Stimulated activated CD4-positive, alpha-beta T cell treated with anti-CD3 and anti-CD28 coated beads, Interleukin-15, amount 100 ng/mL, for 24 hours (primary cell): Measurements from ENCODE around the gene DNPH1.

ENCODE experiments used
- DNase-seq: peaks from one replicate; pipeline ENCODE4 v3.0.0-alpha.2; 2020

Gene DNPH1, protein sequence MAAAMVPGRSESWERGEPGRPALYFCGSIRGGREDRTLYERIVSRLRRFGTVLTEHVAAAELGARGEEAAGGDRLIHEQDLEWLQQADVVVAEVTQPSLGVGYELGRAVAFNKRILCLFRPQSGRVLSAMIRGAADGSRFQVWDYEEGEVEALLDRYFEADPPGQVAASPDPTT

DNA sequence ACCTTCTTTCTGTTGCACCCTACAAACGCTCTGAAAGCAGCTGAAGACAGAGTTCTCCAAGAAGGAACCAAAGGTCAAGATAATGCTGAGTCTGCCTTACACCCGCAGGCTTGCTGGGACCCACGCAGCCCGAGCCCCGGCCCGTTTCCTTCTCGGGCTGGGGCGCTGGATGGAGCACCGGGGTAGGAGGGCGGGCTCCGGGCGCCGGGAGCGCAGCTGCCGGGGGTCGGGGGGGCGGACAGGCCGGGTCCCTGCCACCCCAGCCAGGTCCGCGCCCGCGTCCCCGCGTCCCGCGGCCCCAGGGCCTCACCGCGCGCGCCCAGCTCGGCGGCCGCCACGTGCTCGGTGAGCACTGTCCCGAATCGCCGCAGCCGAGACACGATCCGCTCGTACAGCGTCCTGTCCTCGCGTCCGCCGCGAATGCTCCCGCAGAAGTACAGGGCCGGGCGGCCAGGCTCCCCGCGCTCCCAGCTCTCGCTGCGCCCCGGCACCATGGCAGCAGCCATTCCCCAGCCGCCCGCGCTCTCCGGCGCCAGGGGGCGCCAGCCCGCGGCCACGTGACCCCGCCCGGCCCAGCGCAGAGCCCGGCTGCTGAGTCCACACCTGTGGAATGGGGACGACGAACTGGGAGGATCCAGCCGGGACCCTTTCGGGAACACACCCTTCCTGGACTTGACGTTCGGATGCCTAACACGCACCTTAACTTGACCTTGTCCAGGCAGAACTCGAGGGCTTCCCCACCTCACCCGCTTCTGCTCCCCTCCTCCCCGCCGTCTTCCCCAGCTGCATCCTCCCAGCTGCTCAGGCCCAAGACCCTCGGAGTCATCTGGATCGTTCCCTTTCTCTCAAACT, at the start of gene DNPH1:
Gene DNPH1, minus strand, starts transcription at position 531 of the 852 bp plus-strand sequence. Its CDS starts 25 bp downstream, at position 506.
- DNase-seq = peak; percentile 85

DNA sequence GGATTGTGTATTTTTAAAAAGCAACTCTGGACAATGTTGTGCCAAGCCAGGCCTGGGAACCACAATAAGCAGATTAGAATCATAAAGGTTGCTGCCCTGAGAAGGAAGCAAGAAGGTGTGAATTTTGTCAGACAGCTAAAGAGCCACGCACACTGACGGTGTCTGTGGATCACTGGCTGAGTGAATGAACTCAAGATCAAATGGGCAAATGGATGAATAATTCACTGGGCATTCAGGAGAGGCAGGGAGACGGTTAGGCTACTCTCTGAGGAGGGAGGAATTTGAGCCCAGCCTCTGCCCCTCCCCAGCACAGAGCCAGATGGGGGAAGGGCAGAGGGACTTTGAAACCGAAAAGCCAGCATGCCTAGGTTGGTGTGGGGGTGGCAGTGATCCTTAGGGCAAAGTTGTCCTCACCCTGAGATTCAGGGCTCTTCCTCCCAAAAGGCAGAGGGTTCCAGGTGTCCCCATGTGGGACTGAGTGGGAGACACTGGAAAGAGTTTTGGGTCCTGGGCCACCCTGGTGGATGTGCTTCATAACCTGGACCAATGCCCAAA, 49.3 kb upstream of the DNPH1 start:
- no peak for DNase-seq

DNA sequence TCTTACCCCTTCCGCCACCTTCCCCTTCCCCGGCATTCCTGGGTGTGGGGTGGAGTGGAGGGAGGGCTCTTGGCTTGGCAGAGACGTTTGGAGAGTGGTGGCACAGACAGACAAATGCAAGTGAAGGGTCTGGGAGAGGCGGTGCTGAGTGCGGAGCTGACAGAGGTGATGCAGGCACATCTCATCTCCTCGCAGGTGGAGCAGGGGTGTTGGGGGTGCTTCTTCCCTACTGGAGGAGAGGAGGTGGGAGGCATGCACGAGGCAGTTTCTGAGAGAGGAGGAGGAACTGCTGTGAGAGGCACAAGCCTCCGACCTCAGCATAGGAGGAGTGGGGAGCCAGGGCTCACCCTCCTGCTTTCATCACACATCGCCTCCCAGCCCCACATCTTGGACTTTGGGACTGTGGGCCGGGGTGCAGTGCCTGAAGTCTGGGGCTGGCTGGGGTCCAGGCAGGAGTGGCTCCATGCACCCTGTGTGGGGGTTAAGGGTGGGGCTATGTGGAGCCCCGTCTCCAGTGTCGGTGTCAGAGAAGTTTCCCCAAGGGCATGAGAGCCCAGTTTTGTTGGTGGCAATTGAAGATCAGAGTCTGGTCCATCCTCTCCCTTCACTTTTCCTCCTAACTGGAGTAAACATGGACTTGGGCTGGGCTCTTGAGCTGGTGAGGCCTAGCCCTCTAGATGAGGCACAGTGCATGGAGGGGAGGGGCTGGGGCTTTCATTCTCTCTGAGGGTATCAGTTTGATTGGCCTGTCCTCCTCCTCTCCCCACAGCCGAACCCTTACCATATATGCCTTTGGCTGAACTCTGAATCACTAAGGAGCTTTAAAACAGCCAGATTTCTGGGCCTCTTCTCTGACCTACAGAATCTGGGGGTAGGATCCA, 48.6 kb upstream of the DNPH1 start:
- no peak for DNase-seq

DNA sequence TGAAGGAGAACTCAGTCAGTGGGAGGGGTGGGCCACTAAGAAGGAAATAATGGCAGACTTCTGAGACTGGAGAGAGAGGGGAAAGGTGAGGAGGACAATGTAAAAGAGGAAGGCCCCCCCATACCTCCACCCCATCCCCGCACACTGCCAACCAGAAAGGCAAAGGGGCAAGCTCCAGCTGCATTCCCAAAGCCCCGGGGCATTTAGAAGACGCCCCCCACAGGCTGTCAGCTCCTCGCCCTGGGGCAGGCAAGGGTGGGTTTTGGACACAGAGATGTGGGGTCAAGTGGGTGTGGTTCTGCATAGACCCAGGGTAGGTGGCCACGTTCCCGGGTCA, 48.0 kb upstream of the DNPH1 start:
- no peak for DNase-seq

DNA sequence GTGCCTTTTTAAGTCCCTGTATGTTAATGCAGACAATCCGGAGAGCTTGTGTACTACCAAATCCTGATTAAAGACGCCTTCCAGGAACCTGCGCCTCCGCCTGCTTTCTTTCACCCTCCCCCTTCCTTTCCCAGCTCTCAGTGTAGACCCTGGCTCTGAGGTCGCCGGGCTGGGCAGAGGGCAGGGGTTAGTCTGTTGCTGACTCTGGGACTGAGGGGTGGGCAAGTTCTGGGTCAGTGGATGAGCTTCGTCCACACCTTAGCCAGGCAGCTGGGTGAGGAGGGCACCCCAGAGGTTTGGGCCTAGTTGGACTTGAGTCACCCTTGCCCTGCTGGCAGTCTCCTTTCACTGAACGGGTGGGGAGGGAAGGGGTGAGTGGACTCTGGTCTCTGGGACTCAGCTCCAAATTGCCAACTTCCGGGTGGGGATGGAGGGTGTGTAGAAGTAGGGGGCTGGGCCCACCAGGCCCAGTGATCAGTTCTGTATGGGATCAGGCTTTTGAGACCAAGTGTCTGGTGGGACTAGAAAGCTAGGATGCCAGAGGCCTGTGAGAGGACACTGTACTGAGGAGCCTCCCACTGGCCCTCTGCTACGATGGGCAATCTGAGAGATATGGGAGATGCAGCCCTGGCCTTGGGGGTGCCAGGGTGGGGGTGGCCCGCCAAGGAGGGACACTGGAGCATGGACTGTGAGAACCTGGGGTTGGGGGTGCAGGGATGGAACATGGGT, 47.5 kb upstream of the DNPH1 start:
- DNase-seq = no peak

DNA sequence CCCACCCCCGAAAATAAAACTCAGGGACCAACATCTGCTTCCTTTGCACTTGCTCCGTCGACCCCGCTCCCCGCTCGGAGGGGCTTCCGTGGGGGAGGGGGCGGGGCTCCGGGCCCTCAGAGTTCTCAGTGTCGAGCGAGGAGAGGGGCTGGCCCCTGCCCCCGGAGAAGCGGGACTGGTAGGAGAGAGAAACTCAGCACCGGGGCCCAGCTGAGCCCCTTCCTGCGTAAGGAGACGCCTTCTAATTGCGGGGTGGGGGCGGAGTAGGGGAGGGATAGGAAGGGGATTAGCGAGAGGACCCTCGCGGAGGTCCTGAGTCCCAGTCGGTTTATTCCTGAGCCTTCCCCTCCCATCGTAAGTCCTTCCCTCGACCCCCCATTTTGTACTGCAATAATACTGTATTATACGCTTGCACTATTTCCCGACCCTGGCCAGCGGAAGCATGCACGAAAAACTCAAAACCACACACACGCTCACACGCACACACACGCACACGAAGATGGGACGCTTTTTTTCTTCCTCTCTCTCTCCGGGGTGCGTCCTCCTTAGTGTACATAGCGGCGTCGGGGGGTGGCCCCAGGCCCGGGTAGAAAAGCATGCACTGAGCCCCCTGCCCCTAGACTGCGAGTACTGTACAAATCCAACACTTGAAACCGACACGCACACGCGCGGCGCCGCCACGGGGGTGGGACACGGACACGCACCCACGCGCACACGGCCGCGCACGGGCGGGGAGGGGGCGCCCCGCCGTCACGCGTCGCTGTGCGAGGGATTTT, 46.7 kb upstream of the DNPH1 start:
- DNase-seq = peak; percentile 50

DNA sequence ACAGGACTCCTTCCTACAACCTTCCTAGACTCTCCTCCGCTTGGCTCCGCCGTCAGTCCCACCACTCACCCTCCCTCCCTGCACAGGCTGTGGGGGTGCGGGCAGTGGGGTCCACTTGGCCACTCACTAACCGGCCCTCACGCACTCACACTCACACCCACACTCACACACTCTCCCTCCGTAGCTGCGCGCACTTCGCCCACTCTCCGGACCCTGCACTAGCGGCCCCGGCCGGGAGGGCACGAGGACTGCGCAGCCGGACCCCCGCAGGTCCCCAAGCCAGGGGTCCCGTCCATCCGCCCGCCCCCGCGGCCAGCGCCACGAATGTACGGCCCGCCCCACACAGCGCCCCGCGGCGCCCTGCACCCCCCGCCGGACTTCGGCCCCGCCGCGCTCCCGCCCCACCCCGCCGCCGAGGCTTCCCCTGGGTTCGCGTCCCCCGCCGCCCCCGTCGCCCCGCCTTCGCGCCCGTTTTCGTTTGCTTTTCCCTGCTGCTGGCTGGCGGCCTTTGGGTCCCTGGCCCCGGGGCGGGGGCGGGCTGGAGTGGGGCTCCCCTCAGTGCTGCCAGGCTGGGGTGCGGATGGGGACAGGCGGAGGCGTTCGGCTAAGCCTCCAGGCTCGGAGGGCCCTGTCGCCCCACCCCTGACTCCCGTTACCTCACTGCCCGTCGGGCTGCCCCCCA, 45.8 kb upstream of the DNPH1 start:
- DNase-seq = peak; percentile 52

DNA sequence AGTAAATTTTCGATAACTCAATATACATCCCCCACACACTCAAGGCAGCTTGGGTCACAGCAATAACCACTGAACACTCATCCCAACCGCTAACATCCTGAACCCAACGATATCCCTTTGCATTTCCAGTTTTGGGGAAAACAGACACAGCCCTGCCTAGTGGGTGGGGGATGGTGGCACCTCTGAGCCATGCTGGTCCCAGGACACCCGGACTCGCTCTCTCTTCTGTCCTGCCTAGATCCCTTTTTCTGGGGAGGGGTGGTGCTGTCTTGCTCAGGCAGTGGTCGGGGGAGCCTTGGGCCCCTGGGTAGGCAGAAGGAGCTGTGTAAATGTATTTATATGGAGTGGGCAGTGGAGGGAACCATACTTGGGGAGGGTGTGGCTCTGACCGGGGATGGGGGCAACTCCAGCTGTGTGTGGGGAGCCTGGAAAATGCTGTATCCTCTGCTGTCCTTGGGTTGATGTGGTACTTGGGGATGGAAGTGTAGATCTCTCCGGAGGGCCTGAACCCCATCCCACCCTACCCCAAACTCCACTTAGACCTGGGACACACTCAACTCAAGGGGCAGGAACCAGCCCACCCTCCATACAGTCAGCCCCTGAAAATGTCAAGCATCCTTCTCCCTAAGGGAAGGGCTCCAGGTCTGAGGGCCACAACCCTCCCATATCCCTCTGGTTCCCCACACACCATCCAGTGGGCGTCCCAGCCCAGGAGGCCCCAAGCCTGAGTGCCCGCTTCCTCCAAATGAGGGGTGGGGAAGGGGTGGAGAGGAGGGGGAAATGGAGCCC, 45.0 kb upstream of the DNPH1 start:
- no peak for DNase-seq

DNA sequence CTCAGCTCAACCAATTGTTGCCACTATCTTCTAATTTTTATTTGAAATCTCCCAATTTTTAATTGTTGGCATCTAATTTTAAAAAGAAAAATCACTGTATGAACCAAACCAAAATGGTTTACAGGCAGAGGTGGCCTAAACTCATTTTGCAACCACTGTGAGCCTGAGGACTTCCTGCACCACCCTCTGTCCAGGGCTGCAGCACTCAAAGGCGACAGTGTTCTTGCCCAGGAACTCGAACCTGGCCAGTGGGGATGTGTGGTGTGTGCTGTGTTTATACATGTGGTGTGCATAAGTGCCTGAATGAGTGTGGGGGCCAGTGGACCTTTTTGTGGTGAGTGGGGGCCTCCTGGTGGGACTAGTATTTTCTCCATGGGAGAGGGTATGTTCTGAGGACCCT, 44.4 kb upstream of the DNPH1 start:
- no peak for DNase-seq

DNA sequence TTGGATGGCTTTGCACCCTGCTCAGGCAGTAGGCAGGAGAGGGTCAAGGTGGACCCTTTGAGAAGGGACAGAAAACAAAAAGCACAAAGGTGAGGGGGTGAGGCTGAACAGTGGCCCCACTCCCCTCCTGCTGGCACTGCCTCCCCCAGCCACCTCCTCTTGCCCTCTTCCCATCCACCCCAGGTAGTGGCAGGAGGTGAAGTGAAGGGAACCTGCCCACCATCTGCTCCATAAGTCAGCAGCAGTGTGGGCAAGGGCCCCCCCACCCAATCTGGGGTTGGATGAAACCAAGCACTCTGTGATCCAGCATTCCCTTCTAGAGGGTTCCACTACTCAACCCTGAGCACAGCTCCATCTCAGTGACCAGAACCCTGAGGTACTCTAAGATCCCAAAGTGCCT, 42.7 kb upstream of the DNPH1 start:
- no peak for DNase-seq

DNA sequence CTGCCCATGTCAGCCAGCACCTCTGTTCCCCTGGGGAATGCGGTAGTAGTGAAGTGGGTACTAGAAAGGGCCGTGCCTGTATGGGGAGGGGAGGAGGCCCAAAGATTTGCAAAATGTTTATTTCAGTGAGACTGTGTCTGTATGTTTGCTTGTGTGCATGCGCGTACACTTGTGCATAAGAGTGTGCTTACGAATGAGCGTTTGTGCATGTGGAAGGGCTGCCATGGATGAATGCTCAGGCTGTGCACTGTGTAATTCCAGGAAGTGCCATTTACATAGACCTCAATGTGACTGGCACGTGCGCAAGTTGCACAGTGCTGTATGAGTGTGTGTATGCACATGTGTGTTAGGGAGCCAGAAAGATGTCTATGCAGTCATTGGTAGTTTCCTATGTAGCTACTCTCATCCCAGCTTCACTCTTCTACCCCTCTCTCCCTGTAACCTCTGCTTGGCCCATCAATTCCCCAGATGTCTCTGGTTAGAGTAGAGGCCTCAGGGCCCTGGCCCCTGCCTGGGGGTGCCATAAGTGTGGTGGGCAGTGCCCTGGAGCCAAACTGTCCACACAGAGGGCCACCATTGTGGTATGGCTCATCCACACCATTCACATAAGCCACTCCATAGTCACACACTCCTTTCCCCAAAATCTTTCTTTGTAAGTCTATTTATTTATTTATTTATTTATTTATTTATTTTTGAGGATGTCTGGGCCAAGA, 42.0 kb upstream of the DNPH1 start:
- DNase-seq = no peak

DNA sequence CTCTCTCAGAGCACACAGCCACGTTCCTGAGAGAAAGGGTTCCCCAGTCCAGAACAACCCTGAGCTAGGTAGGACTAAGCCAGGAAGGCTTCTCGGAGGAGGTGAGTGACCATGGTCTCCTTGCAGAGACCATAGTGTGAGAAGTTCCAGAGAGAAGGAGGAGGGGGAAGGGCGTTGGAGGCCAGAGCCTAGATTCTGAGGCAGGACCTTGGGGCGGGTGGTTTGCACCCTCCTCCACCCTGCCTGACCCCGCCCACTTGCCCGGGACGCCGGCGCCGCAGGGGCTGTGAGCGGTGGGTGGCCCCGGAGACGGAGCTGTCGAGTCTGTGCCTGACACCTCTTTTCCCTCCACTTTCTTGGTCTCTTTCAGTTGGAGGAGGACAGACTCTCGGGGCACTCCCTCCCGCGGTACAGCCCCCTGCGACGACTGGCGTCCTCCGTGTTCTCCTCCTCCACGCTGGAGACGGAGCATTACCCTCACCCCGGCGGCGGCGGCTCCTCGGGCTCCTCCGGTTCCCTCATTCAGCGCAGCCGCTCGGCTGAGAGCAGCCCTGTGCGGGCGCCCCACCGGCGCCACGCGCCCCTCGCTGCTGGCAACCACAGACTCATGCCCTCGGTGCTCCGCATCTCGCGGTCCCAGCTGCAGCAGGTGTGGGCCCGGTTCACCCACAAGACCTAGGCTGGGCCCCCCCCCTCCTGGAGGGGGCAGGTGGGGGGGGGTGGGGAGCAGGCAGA, 40.2 kb upstream of the DNPH1 start:
- DNase-seq = peak; percentile 66

DNA sequence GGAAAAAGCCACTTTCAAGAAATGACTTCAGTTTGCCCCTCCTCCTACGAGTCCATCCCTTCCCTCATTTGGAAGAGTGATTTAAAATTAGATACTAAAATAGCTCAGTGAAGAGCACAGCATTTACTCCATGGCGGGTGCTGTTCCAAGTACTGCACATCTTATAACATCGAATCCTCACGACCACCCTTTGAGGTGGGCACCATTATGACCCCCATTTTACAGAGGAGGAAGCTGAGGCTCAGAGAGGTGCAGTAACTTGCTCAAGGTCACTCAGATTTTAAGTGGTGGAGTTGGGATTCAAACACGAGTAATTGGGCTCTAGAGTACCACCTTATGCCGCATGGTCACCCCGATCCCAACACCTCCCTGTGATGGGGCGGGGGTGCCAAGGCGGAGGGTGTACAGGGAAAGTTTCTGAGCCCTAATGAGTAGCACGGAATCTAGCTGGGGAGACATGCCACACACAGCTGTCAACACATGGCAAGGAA, 39.5 kb upstream of the DNPH1 start:
- no peak for DNase-seq

DNA sequence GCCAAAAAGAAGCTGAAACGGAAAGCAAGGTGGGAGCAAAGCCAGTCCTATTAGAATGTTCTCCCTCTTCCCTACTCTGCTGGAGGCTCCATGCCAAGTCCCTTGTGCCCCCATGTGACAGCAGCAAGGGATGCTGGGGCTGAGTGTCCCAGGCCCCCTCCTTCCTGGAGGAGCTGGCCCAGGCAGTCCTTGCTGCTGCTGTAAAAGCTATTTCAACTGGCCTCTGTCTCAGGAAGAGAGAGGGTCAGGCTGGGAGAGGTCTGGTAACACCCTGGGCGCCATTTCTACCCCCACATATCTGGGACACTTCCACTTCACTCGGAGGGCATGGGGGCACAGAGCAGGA, 39.0 kb upstream of the DNPH1 start:
- DNase-seq = no peak

DNA sequence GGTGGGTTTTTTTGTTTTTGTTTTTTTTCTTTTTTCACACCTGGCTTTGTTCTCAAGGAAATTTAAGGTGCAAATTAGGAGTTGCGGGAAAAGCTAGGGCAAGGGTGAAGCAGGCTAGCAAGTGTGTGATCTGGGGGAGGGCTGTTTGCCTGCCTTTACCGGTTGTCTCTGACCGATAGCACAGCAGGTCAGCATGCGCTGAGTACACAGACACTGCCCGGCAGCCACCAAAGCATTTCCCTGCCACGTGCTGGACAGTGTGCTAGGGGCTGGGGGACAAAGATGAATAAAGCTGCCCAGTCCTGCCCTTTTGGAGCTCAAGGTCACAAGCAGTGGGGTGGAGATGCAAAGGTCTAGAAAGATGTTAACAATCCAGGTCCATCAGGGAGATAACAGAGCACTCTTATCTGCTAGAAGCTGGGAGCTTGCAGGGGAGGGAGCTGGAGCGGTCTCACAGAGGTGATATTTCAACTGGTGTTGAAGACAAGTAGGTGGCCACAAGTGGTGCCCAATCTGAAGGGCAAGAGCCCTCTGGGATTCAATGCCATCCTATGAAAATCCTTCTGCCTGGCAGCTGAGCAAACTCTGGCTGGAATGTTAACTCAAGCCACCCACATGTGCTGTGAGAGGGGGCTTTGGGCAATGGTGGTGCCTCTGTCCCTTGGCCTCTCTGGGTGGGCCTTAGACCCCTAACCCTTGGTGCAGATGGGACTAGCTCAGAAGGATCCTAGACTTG, 38.5 kb upstream of the DNPH1 start:
- no peak for DNase-seq

DNA sequence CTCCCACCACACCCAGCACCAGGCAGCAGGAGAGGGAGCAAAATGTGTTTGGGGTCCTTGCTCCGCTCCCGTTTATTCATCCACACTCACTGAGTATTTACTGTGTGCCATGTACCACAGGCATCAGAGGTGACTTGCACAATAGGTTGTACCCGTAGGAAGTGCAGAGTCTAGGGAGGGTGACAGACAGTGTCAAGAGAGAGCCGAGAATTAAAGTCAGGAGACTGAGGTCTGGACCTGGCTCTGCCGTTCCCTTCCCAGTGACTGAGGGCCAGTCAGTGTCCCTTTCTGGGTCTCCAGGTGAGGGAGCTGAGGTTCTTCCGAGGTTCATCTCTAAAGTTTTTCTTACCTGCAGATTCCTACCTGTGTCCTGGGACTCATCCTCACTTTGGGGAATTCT, 36.3 kb upstream of the DNPH1 start:
- DNase-seq = no peak

DNA sequence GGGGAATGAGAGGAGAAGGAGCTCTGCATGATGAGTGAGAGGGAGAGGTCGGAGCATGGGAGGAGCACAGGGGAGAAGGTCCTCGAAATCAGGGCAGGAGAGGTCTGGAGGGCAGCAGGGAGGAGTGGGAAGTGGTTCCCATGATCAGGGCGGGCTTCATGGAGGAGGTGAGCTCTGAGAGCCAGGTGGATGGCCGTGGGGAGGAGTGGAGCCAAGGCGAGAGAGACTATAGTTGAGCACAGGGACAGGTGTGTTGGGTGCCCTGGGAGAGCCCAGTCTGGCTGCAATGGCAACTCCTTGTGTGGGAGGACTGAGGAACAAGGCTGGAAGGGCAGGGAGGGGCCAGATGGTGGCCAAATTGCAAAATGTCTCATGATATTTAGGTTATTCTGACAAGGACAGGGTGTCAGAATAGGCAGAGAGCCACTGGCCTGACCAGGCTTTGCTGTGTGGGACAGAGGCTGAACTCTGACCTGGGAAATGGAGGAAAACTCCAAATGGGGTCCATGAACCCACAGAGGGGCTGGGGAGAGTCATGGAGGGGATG, 35.4 kb upstream of the DNPH1 start:
- DNase-seq = no peak
